Measurements from ENCODE around the gene SPTA1.
"Not testable (repeated sequence)": the region's sequence is repeated elsewhere in the genome, so short reads cannot be mapped to it uniquely, and the experiment has no call there.

The SPTA1 gene

GRCh38 chr1:158686111-158687009 lies at the start of gene SPTA1:
Gene SPTA1 (minus strand): TSS chr1:158686715. CDS start chr1:158686517, 198 bp downstream.
- no peak for DNase-seq

DNA sequence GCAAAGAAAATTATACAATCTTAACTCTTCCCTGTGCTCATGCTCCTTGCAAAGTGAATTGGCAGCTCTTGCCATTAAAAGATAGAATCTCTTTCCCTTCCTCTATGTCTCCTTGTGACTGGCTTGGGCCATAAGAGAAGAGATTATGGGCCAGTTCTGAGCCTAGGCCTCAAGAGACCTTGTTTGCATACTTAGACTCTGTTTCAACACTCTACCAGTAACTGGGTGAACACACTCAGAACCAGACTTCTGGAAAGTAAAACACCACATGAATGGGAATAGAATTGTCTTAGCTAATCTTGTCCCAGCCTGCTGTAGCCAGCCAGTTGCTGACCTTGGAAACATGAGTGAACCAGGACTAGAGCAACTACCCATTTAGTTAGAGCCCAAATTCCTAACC lies 49.3 kb upstream of the SPTA1 start:
- no peak for DNase-seq

- no peak for DNase-seq
These were observed 46.0 kb upstream of the SPTA1 start for GRCh38 chr1:158732524-158732923.

- no peak for DNase-seq
These were observed 45.2 kb upstream of the SPTA1 start for GRCh38 chr1:158731707-158732106.

- DNase-seq = no peak
These were observed 43.9 kb upstream of the SPTA1 start for GRCh38 chr1:158730453-158730852.

DNA sequence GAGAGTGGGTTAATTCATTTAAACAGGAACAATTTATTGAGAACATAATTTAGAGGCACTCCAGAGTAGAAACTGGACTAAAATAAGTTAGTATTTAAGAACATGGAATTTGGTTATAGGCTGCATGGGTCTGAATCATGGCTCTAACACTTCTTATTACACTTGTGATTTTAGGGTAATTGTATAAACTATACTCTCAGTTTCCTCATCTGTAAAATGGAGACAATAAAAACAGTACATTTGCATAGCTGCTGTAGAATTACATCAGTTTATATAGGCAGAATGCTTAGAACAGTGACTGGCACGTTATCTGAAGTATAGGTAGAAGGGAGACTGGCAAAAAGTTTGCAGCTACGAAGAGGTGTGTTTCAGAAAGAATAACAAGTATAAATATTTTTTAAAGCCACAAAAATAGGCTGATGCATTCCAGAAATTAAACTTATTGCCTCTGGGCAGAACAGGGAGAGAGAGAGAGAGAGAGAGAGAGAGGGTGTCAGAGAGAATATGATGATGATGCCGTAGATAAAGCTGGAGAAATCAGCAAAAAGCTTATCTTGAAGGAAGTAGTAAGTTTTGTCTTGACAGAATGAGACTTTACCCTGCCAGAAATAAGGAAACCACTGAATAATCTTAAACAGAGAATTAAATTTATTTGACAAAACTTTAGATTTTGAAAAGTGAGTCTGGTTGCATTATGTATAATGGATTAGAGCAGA lies 42.2 kb upstream of the SPTA1 start:
- no peak for DNase-seq

GRCh38 chr1:158724442-158724841 lies 37.9 kb upstream of the SPTA1 start:
- no peak for DNase-seq

DNA sequence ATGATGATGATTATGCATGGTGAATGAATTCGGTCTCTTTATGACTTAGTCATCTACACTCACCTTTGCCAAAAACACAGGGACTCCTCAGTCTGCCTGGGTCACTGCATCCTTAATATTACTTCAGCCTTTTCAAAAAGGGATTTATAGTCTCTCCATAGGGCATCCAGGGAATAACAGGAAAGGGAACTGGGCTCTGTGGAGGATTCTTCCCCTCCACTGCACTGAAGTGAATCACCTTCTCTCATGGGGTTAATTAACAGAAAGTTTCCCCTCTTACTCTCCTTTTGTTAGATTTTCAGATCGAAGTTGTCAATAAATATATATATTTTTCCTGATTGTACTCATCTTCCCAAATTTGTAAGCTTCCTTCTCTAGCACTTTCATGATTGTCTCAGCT lies 34.1 kb upstream of the SPTA1 start, which contains the start of gene OR6K3:
OR6K3 (minus strand) TSS at position 101 of the 400 bp plus-strand sequence. CDS start 2,605 bp downstream, outside the sequence.
- no peak for DNase-seq

GRCh38 chr1:158719664-158720063 lies 33.1 kb upstream of the SPTA1 start:
- DNase-seq = no peak

GRCh38 chr1:158717344-158717743 lies 30.8 kb upstream of the SPTA1 start:
- no peak for DNase-seq

DNA sequence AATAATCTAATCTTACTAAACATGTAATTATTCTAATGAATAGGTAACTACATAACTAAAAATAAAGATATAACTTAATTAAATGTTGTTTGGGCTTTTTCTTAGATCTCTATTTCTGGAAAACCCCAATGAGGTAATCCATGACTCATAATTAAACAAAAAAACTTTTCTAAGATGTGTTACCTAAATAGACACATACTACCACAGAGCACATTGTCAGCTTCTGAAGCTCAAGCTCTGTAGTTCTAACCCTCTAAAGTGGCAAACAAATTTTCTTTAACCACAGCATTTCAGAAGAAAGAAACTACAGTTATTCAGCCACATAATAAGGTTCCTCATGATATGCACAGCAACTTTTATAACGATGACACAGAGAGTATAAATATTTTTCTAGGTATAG lies 29.8 kb upstream of the SPTA1 start:
- DNase-seq = no peak

- no peak for DNase-seq
These were observed 28.2 kb upstream of the SPTA1 start for GRCh38 chr1:158714754-158715153.

DNA sequence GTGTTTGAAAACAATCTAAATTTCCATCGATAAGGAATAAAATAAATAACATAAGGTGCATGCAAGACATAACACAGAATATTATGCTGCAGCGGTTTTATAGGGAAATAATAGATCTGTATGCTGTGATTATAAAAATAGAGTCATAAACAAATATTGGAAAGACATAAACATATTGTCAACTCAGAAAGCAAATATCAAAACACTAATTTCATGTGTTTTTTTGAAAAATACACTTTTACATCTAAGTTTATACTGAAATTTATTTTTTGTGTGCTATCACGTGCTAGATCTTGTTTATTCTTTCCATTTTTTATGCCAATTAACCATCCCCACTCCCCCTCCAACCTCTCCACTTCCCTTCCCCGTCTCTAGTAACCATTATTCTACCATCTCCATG lies 24.6 kb upstream of the SPTA1 start:
- DNase-seq = no peak

DNA sequence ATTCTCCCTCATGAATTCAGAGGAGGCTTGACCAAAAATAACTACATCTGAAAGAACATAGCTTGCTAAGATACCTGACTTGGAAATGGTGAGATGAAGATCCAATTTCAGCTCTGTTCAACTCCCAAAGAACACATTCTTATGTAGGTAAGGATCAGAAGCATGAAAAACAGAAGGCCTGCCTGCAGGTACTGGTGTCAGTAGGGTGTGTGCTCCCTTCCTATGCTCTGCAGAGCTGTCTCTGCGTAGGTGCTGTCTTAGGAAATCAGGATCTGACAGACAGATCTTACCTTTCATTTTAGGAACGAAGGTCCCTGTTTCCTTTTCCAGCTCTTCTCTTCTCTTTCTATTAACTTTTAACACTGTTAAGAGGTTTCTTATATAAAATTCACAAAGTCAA lies 19.6 kb upstream of the SPTA1 start:
- no peak for DNase-seq

DNA sequence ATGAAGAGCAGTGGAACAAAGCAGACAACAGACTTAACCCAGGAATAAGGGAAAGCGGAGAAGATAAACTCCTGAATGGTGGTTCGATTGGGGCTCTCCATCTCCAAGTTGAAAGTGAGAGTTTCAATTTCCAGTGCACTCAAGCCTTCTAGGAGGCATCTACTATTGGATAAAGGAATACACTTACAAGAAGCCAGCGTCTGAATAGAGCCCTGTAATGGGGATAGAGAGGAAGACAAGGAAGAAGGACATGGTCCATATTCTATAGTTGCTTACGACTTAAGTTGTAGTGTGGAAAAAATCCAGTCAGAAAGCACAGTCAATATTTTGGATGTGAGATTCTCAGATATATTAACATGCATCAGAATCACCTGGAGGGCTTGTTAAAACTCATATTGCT lies 14.0 kb upstream of the SPTA1 start, which contains the start of gene OR6K2:
OR6K2 (minus strand) TSS at position 101 of the 400 bp plus-strand sequence; CDS start at position 101, 0 bp downstream.
- no peak for DNase-seq

DNA sequence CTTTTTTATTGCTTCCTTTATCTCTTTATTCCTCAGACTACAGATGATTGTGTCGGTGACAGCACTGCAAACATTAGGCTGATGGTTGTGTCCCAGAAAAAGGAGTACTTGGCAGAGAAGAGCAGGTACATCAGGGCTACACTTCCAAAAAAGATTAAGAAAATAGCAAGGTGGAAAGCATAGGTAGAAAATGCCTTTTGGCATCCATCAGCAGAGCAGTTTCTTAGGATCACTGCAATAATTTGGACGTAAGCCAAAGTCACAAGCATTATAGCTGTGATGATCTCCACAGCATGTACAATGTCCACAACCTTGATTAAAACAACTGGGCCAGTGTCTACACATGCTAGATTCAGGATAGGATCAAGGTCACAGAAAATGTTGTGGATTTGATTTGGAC lies 8.1 kb upstream of the SPTA1 start:
- DNase-seq = no peak

DNA sequence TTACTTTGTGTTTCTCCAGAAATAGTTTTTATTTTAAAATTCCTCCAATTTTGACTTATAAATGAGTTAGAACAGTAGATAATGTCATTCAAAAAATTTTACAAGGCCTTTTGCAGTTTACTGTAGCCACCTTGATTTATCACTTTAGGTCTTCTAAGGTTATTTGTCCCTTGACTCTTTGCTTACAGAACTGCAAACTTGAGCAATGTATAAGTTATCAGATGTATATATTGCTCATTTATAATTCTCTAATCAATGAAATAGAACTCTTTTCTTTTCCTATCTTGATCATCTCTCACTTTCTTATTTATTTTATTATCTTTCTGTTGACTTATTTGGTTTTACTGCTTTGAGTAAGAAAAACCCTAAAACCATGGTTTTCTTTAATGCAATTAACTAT lies 5.8 kb upstream of the SPTA1 start:
- no peak for DNase-seq

- DNase-seq = no peak
These were observed 5.4 kb upstream of the SPTA1 start for GRCh38 chr1:158691907-158692306.

GRCh38 chr1:158691149-158691548 lies 4.6 kb upstream of the SPTA1 start:
- not testable (repeated sequence) for DNase-seq

- DNase-seq = no peak
These were observed 3.4 kb upstream of the SPTA1 start for GRCh38 chr1:158689875-158690274.

- DNase-seq = no peak
These were observed 2.6 kb upstream of the SPTA1 start for GRCh38 chr1:158689110-158689509.

DNA sequence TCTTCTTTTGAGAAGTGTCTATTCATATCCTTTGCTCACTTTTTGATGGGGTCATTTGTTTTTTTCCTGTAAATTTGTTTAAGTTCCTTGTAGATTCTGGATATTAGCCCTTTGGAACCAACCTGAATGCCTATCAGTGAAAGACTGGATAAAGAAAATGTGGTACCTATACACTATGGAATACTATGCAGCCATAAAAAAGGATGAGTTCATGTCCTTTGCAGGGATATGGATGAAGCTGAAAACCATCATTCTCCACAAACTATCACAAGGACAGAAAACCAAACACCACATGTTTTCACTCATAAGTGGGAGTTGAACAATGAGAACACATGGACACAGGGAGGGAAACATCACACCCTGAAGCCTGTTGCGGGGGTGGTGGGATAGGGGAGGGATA lies 1.8 kb upstream of the SPTA1 start:
- DNase-seq = not testable (repeated sequence)

DNA sequence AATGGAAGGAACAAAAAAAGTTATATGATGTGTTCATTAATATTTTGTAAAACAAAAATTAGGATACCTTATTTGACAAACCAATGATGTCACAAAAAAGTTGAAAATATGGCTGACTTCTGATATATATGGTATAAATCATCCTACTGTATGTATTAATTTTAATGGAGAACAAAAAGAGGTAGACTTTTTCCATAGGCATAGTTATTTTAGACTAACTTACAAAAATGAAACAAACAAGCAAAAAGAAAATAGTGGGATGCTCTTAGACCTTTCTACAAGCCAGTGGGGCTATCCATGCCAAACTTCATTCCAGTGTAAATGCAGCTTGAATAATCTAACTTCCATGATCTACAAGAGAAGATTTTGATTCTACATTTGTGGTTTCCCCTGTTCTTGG lies 522 bp upstream of the SPTA1 start:
- DNase-seq = no peak

DNA sequence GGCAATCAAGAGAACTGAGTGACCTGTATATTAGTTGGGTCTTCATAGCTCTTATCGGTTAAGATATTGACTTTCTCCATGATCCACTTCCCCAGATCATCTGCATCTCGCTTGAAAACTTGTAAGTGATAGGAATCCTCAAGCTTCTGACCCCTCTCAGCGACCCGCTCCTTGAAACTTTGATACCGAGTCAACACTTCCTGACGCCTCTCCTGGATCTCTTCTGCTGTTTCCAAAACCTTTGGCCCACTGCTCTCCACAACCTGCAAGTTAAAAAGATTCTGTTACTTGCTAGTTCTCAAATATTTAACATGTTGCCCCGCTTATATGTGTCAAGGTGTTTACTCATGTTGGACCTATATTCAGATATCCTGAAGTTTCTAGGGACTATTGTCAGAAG lies 1.4 kb downstream of the SPTA1 start:
- DNase-seq = no peak

Measured in activated CD8-positive, alpha-beta memory T cell treated with anti-CD3 and anti-CD28 coated beads, Interleukin-2, amount 50 U/mL, for 48 hours (primary cell).